Astrocyte (in vitro differentiated cells and primary cell): ENCODE data around the gene PIGR. TPM values are rescaled to one million over a fixed set of nuclear protein-coding genes. Genes with fewer than 3 reads are reported as not detected.

Source experiments
- DNase-seq: peaks from one replicate; pipeline ENCODE4 v3.0.0-alpha.2; 2010; ENCODE audit warnings: low read depth
- FAIRE-seq: peaks from 2 replicates; lab custom pipeline; 2011; peaks lifted over from hg19 to GRCh38; lab: Jason Lieb, UNC
- H2AFZ ChIP-seq: 2 replicates; pipeline ENCODE4 v1.6.0; 2012; ENCODE audit warnings: low read depth, low read length, inconsistent platforms
- H3K27ac ChIP-seq: 2 replicates; pipeline ENCODE4 v1.5.1; 2011; ENCODE audit warnings: low read depth, low read length, inconsistent platforms
- H3K27me3 ChIP-seq: 2 replicates; pipeline ENCODE4 v1.6.0; 2011; ENCODE audit warnings: low read length, inconsistent platforms; ENCODE audit not compliant: insufficient read depth
- H3K36me3 ChIP-seq: 2 replicates; pipeline ENCODE4 v1.5.1; 2011; ENCODE audit warnings: low read length, inconsistent platforms; ENCODE audit not compliant: insufficient read depth
- H3K4me1 ChIP-seq: 2 replicates; pipeline ENCODE4 v1.5.1; 2011; ENCODE audit warnings: low read length, inconsistent platforms; ENCODE audit not compliant: insufficient read depth
- H3K4me2 ChIP-seq: 2 replicates; pipeline ENCODE4 v1.6.0; 2012; ENCODE audit warnings: low read length, inconsistent platforms
- H3K4me3 ChIP-seq: 2 replicates; pipeline ENCODE4 v1.5.1; 2011; ENCODE audit warnings: low read depth, mild to moderate bottlenecking, low read length, inconsistent platforms; ENCODE audit not compliant: insufficient read depth
- H3K79me2 ChIP-seq: 2 replicates; pipeline ENCODE4 v1.6.0; 2012; ENCODE audit warnings: mild to moderate bottlenecking, low read length, inconsistent platforms; ENCODE audit not compliant: insufficient read depth
- H3K9ac ChIP-seq: 2 replicates; pipeline ENCODE4 v1.6.0; 2012; ENCODE audit warnings: mild to moderate bottlenecking, low read length, inconsistent platforms
- H3K9me3 ChIP-seq: 2 replicates; pipeline ENCODE4 v1.5.1; 2012; ENCODE audit warnings: low read depth, mild to moderate bottlenecking, low read length, inconsistent platforms; ENCODE audit not compliant: insufficient read depth
- H4K20me1 ChIP-seq: 2 replicates; pipeline ENCODE4 v1.6.0; 2012; ENCODE audit warnings: low read length, inconsistent platforms; ENCODE audit not compliant: insufficient read depth
- H3K27ac Mint-ChIP-seq: one replicate; pipeline ENCODE4 v1.8.0; 2021; ENCODE audit warnings: mild to moderate bottlenecking, mixed read lengths; ENCODE audit not compliant: unreplicated experiment
- H3K27me3 Mint-ChIP-seq: one replicate; pipeline ENCODE4 v1.8.0; 2021; ENCODE audit warnings: low read depth, mixed read lengths; ENCODE audit not compliant: unreplicated experiment
- H3K36me3 Mint-ChIP-seq: one replicate; pipeline ENCODE4 v1.8.0; 2021; ENCODE audit warnings: low read depth, mixed read lengths; ENCODE audit not compliant: unreplicated experiment
- H3K4me1 Mint-ChIP-seq: one replicate; pipeline ENCODE4 v1.8.0; 2021; ENCODE audit warnings: low read depth, mixed read lengths; ENCODE audit not compliant: unreplicated experiment
- H3K4me3 Mint-ChIP-seq: one replicate; pipeline ENCODE4 v1.8.0; 2021; ENCODE audit warnings: mild to moderate bottlenecking, moderate library complexity, mixed read lengths; ENCODE audit not compliant: unreplicated experiment
- H3K9me3 Mint-ChIP-seq: one replicate; pipeline ENCODE4 v1.8.0; 2021; ENCODE audit warnings: mild to moderate bottlenecking, mixed read lengths; ENCODE audit not compliant: unreplicated experiment
- EZH2 ChIP-seq: IDR thresholded peaks from 2 replicates; pipeline ENCODE4 v1.6.1; 2012; ENCODE audit warnings: mild to moderate bottlenecking, low read length, inconsistent platforms; ENCODE audit not compliant: insufficient read depth
- total RNA-seq: library from RNA; stranded (reverse); gene quantifications from 2 replicates; pipeline ENCODE4 v1.2.1, GENCODE V29; 2021
- TF ChIP-seq, protein P1 (sequence below): IDR thresholded peaks from 2 replicates; pipeline ENCODE4 v1.5.1; 2011; ENCODE audit warnings: low read depth, mild to moderate bottlenecking, inconsistent platforms, low read length, moderate library complexity; ENCODE audit not compliant: insufficient read depth

Gene PIGR
- total RNA-seq, 1 donor from 2014 or later, result not detected

- no peaks in the 10 kb centered on the region for H4K20me1 ChIP-seq
- TF ChIP-seq, protein P1, sequence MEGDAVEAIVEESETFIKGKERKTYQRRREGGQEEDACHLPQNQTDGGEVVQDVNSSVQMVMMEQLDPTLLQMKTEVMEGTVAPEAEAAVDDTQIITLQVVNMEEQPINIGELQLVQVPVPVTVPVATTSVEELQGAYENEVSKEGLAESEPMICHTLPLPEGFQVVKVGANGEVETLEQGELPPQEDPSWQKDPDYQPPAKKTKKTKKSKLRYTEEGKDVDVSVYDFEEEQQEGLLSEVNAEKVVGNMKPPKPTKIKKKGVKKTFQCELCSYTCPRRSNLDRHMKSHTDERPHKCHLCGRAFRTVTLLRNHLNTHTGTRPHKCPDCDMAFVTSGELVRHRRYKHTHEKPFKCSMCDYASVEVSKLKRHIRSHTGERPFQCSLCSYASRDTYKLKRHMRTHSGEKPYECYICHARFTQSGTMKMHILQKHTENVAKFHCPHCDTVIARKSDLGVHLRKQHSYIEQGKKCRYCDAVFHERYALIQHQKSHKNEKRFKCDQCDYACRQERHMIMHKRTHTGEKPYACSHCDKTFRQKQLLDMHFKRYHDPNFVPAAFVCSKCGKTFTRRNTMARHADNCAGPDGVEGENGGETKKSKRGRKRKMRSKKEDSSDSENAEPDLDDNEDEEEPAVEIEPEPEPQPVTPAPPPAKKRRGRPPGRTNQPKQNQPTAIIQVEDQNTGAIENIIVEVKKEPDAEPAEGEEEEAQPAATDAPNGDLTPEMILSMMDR, result no peak
- TF ChIP-seq EZH2, result no peak
- no peak for FAIRE-seq
Observed at GRCh38 chr1:206930210-206930798, 16.0 kb downstream of the PIGR start.

GRCh38 chr1:206929524-206929923 lies 16.7 kb downstream of the PIGR start:
- no peaks in the 10 kb centered on the region for H3K36me3 Mint-ChIP-seq
- Histone ChIP-seq H3K9me3 (no peaks in the 10 kb centered on the region), H2AFZ (no peak overlapping the region), H3K4me3 (no peak overlapping the region), H3K4me2 (no peak overlapping the region), H3K9ac (no peak overlapping the region), H3K27me3 (no peaks in the 10 kb centered on the region), H3K27ac (no peak overlapping the region), H3K4me1 (no peaks in the 10 kb centered on the region), H3K79me2 (no peaks in the 10 kb centered on the region), H3K36me3 (no peaks in the 10 kb centered on the region), H4K20me1 (no peaks in the 10 kb centered on the region)
- no peak overlapping the region for H3K27ac Mint-ChIP-seq
- H3K4me3 Mint-ChIP-seq, result no peak overlapping the region
- DNase-seq, result no peak
- no peak for FAIRE-seq
- H3K4me1 Mint-ChIP-seq, result no peaks in the 10 kb centered on the region
- H3K27me3 Mint-ChIP-seq, result peaks cover 5% of the 10 kb centered on the region
- H3K9me3 Mint-ChIP-seq, result peaks cover 2% of the 10 kb centered on the region
- no peak for TF ChIP-seq EZH2
- TF ChIP-seq, protein P1, result no peak

More at GRCh38 chr1:206930210-206930798, 16.0 kb downstream of the PIGR start:
- H3K36me3 ChIP-seq, result no peaks in the 10 kb centered on the region
- no peak overlapping the region for H3K9ac ChIP-seq
- H3K27ac Mint-ChIP-seq, result no peak overlapping the region
- no peak overlapping the region for H2AFZ ChIP-seq
- H3K27ac ChIP-seq, result no peak overlapping the region
- H3K79me2 ChIP-seq, result no peaks in the 10 kb centered on the region
- H3K4me1 Mint-ChIP-seq, result no peaks in the 10 kb centered on the region
- no peak overlapping the region for H3K4me2 ChIP-seq
- no peaks in the 10 kb centered on the region for H3K36me3 Mint-ChIP-seq
- no peak for DNase-seq
- no peaks in the 10 kb centered on the region for H3K4me1 ChIP-seq
- H3K27me3 ChIP-seq, result no peaks in the 10 kb centered on the region
- H3K4me3 Mint-ChIP-seq, result no peak overlapping the region
- H3K27me3 Mint-ChIP-seq, result peaks cover 5% of the 10 kb centered on the region
- no peaks in the 10 kb centered on the region for H3K9me3 ChIP-seq
- H3K4me3 ChIP-seq, result no peak overlapping the region
- peaks cover 2% of the 10 kb centered on the region for H3K9me3 Mint-ChIP-seq

- Histone ChIP-seq H3K36me3 (no peaks in the 10 kb centered on the region), H3K27ac (no peak overlapping the region), H3K4me1 (no peaks in the 10 kb centered on the region), H3K79me2 (no peaks in the 10 kb centered on the region), H3K9me3 (peaks cover 3% of the 10 kb centered on the region), H4K20me1 (no peaks in the 10 kb centered on the region), H3K9ac (no peak overlapping the region), H3K4me2 (no peak overlapping the region), H3K4me3 (no peak overlapping the region), H2AFZ (no peak overlapping the region), H3K27me3 (peaks cover 3% of the 10 kb centered on the region)
- H3K4me3 Mint-ChIP-seq, result no peak overlapping the region
- peaks cover 6% of the 10 kb centered on the region for H3K27me3 Mint-ChIP-seq
- FAIRE-seq (no peak), DNase-seq (no peak)
- no peak overlapping the region for H3K27ac Mint-ChIP-seq
- no peaks in the 10 kb centered on the region for H3K36me3 Mint-ChIP-seq
- peaks cover 2% of the 10 kb centered on the region for H3K9me3 Mint-ChIP-seq
- TF ChIP-seq, protein P1, result no peak
- TF ChIP-seq EZH2, result no peak
- H3K4me1 Mint-ChIP-seq, result no peaks in the 10 kb centered on the region
Observed at GRCh38 chr1:206926286-206926685, 20.0 kb downstream of the PIGR start.
